HG03095 (cell line): ENCODE measurements around the gene RFPL3.
"Not testable (repeated sequence)": the region's sequence is repeated elsewhere in the genome, so short reads cannot be mapped to it uniquely, and the experiment has no call there.

Experiments used
- ATAC-seq: cut with Tn5 transposase; IDR thresholded peaks from one replicate; pipeline ENCODE4 v1.9.1; 2021; ENCODE audit warnings: moderate library complexity; ENCODE audit not compliant: unreplicated experiment

Gene RFPL3

GRCh38 chr22:32352681-32353080, 5.0 kb upstream of the RFPL3 start:
- no peak for ATAC-seq

GRCh38 chr22:32353292-32353691, 4.4 kb upstream of the RFPL3 start:
- no peak for ATAC-seq

GRCh38 chr22:32353840-32354239, 3.8 kb upstream of the RFPL3 start:
- ATAC-seq, result no peak

- ATAC-seq, result no peak
These were observed 3.0 kb upstream of the RFPL3 start for GRCh38 chr22:32354360-32355351.

DNA sequence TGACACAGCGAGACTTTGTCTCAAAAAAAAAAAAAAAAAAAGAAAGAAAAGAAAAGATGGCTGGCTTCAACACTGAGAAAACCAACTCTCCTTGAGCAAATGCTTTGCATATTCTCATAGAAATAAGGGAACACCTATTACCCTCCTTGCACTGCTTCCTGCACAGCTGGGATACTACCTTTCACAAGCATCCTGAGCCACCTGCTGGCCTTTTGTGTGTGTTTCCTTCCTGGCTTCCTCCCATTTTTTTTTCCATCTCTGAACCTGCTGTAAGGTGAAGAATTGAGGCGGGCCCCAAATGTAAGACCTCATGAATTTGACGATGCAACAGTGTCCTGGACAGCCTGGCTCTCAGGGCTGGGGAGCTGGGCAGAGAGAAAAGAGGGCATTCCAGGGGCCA, 1.9 kb upstream of the RFPL3 start:
- no peak for ATAC-seq

- not testable (repeated sequence) for ATAC-seq
These were observed 2.4 kb downstream of the RFPL3 start for GRCh38 chr22:32360096-32360495.

- no peak for ATAC-seq
These were observed 3.6 kb downstream of the RFPL3 start for GRCh38 chr22:32361257-32361656.

DNA sequence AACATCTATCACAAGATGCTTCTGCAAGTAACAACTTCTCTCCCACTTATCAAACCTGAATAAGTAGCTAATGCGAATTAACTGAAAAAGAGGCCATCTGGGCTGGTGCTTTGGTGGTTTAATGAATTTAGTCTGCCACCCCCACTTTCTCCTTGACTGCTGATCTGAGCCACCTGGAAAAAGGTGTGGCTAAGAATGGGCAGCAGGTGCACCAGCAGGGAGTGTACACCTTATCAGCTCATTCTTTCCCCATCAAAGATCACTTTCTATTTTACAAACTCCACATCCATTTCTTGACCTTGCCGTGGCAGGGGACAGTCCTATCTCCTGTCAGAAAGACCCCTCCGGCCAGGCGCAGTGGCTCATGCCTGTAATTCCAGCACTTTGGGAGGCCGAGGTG, 6.5 kb downstream of the RFPL3 start:
- no peak for ATAC-seq

DNA sequence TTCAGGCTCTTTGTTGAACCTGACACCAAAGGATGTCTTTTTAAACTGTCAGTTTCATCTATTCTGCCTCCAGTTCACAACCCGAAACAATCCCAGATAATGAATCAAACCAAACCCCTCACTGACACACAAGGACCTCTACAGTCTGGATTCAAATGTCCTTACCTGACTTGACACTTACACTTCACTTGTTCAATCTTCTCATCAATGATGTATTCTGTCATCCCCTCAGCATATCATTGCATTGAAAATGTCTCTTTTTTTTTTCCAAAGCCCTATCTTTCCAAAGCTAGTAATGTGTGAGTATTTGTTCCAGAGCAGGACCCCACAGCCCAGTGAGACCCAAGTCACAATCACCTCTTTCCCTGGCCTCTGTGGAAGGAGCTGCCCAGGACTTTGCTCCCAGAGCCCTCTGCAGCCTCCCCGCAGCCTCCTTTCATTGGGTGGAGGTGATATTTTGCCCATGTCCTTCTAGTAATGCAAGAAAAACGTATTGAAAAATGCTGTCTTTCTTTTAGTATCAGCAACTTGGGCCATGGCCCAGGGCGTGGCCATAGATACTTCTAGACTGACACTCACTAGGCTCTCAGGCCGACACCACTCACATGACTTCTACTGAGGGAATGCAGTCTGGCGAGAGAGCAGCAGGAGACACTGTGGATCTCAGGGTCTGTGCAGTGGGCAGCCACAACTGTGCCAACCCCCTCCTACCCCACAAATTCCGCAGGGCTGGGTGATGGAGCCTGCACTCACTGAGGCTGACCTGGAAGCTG, 18.2 kb downstream of the RFPL3 start:
- ATAC-seq, result no peak

DNA sequence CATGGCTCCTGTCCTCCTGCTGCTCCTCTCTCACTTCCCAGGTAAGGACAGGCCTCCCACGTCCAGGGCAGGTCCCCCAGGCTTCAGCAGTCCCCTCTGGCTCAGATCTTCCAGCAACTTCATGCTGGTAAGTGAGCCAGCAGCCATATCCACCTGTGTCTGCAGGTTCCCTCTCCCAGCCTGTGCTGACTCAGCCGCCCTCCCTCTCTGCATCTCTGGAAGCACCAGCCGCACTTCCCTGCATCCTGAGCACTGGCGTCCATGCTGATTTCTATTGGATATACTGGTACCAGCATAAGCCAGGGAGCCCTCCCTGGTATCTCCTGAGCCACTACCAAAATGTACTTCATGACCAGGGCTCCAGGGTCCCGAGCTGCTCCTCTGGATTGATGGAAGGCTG, 19.0 kb downstream of the RFPL3 start:
- no peak for ATAC-seq

DNA sequence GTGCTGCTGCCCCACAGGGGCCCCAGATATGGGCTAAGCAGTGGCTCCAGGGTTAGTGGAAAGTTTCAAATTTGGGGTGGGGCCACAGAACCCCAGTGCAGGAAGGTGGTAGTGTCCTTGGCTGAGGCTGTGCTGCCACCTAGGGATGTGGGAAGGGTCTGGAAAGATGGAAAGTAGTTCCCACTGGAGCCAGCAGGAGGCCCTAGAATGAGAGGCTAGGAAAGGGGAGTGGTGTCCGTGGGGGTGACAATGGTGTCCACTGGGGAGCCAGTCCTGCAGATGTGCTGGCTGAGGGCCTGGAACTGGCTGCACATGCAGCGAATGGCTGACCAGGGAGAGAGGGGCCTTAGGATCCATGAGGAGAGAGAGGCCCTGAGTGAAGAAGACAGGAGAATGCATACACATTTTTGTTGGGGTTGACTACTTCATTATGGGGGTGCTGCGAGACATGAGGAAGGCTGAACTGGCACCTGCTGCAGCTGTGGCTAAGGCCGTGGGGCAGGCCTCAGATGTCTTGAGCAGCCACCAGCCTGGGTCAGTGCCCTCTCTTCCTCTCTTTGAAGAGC, 21.1 kb downstream of the RFPL3 start:
- no peak for ATAC-seq

DNA sequence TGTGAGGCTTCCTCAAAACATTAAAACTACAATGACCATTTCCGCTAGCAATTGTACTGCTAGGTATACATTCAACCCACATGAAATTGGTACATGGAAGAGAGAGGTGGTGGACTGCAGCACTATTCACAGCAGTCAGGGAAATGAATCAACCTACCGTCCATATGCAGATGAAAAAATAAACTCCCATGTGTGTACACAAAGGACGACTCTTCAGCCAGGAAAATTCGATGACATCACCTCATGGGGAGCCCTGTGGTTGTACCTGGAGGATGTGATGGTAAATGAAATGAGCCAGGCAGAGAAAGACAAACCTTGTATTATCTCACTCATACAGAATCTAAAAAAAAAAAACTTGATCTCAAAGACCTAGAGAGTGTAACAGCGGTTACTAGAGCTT, 23.3 kb downstream of the RFPL3 start:
- ATAC-seq, result no peak

DNA sequence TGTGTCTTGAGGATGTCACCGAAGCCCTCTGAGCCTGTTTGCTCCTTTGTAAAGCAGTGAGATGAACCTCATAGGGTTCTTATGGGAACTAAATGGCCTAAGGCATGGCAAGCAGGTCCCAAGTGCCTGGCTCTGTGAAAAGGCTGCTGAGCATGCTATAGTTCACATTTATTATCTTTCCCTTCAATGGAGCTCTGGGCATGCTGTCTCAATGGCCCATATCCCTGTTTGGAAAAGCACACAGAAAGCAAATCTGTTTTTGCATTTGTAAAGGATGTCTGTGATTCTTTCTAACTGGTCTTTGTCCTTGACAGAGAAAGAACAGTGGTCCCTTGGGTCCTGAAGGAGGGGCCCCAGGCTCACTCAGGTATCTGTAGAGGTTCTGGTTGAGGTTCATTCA, 28.0 kb downstream of the RFPL3 start:
- ATAC-seq, result no peak

GRCh38 chr22:32389685-32390084, 32.0 kb downstream of the RFPL3 start:
- ATAC-seq, result no peak

GRCh38 chr22:32395107-32395506, 37.4 kb downstream of the RFPL3 start:
- no peak for ATAC-seq

GRCh38 chr22:32396255-32396654, 38.6 kb downstream of the RFPL3 start:
- ATAC-seq, result no peak

DNA sequence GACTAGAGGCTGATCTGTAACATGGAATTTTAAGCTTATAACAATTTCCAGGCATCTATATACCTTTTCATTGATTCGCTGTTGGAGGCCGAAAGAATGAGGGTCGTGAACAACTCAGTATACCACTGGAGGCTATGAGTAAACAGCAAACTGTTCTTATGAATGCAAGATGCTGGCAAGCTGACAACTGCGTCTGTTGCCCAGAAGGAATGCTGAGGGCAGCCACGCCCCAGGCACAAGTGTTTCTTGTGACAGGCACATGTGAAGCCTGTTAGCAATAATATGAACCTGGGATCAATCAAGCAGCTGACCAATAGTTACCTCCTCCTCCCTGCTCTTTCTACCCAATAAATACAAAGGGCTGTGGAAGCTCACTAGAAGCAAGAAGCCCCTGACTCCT, 39.1 kb downstream of the RFPL3 start:
- no peak for ATAC-seq

- no peak for ATAC-seq
These were observed 43.8 kb downstream of the RFPL3 start for GRCh38 chr22:32401486-32401885.

GRCh38 chr22:32404021-32404420, 46.4 kb downstream of the RFPL3 start:
- no peak for ATAC-seq

- ATAC-seq, result no peak
These were observed 49.6 kb downstream of the RFPL3 start for GRCh38 chr22:32407312-32407711.

- no peak for ATAC-seq
These were observed 50.3 kb downstream of the RFPL3 start for GRCh38 chr22:32407936-32408335.

DNA sequence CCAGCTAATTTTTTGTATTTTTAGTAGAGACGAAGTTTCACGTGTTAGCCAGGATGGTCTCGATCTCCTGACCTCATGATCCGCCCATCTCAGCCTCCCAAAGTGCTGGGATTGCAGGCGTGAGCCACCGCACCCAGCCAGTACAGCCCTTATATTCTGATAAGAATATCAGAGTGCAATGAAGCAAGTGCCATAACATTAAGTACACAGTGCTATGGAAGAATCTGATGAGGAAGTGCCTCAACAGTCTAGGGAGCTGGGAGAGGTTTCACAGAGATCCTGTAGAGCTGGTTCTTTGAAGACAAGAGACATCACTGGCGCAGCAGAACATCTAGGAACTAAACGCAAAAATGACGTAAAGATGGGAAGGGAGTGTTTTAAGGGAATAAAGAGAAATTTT, 52.3 kb downstream of the RFPL3 start:
- ATAC-seq, result no peak
